GM23338 (cell line): ENCODE results near the gene ENPP7. TPM values are rescaled to one million over a fixed set of nuclear protein-coding genes. Genes with fewer than 3 reads are reported as not detected.
A peak's percentile ranks its signal among the peaks of the same experiment; 100 is the strongest.

Experiments
- ATAC-seq: fragments of 200-7000 bp; cut with Tn5 transposase; 3 replicates; pipeline ENCODE4 v1.9.1; 2020
- DNase-seq: peaks from one replicate; pipeline ENCODE4 v3.0.0-alpha.2; 2015; ENCODE audit warnings: low spot score
- H2AFZ ChIP-seq: fragments of 200-600 bp; sonication (generic); 2 replicates; pipeline ENCODE4 v1.8.0; 2016; ENCODE audit warnings: antibody characterized with exemption, mild to moderate bottlenecking, moderate library complexity
- H3F3A ChIP-seq: fragments of 200-600 bp; sonication (generic); replicated peaks from 2 replicates; pipeline ENCODE4 v1.8.0; 2017; ENCODE audit warnings: antibody characterized with exemption, mixed run types, low read depth
- H3K27ac ChIP-seq: fragments of 200-600 bp; sonication (generic); 2 replicates; pipeline ENCODE4 v1.6.1; 2016; ENCODE audit warnings: low read depth
- H3K27me3 ChIP-seq: fragments of 200-600 bp; sonication (generic); 2 replicates; pipeline ENCODE4 v1.8.0; 2016; ENCODE audit warnings: mild to moderate bottlenecking, mixed run types, moderate library complexity; ENCODE audit not compliant: insufficient read depth
- H3K36me3 ChIP-seq: fragments of 200-600 bp; sonication (generic); 2 replicates; pipeline ENCODE4 v1.8.0; 2016; ENCODE audit warnings: mild to moderate bottlenecking; ENCODE audit not compliant: insufficient read depth
- H3K4me1 ChIP-seq: fragments of 200-600 bp; sonication (generic); 2 replicates; pipeline ENCODE4 v1.8.0; 2016; ENCODE audit warnings: mild to moderate bottlenecking, moderate library complexity; ENCODE audit not compliant: insufficient read depth
- H3K4me2 ChIP-seq: fragments of 200-600 bp; sonication (generic); 2 replicates; pipeline ENCODE4 v1.7.1; 2017; ENCODE audit warnings: mixed run types
- H3K4me3 ChIP-seq: fragments of 200-600 bp; sonication (generic); 2 replicates; pipeline ENCODE4 v1.6.1; 2016; ENCODE audit warnings: mixed run types
- H3K79me2 ChIP-seq: fragments of 200-600 bp; sonication (generic); replicated peaks from 2 replicates; pipeline ENCODE4 v1.8.0; 2017; ENCODE audit warnings: mild to moderate bottlenecking; ENCODE audit not compliant: insufficient read depth
- H3K9me2 ChIP-seq: fragments of 200-600 bp; sonication (generic); 2 replicates; pipeline ENCODE4 v1.8.0; 2017; ENCODE audit not compliant: insufficient read depth
- H4K20me1 ChIP-seq: fragments of 200-600 bp; sonication (generic); replicated peaks from 2 replicates; pipeline ENCODE4 v1.8.0; 2017; ENCODE audit warnings: mild to moderate bottlenecking; ENCODE audit not compliant: insufficient read depth
- H3K27ac Mint-ChIP-seq: 2 replicates; pipeline ENCODE4 v1.8.0; 2020; ENCODE audit warnings: inconsistent platforms, mild to moderate bottlenecking, moderate library complexity, mixed read lengths
- H3K27me3 Mint-ChIP-seq: 3 replicates; pipeline ENCODE4 v1.8.0; 2022; ENCODE audit warnings: low read depth, mild to moderate bottlenecking, moderate library complexity, mixed read lengths, inconsistent platforms; ENCODE audit not compliant: insufficient read depth, poor library complexity
- H3K36me3 Mint-ChIP-seq: 3 replicates; pipeline ENCODE4 v1.8.0; 2021; ENCODE audit warnings: low read depth, mild to moderate bottlenecking, inconsistent platforms, moderate library complexity, mixed read lengths
- H3K4me1 Mint-ChIP-seq: 3 replicates; pipeline ENCODE4 v1.8.0; 2020; ENCODE audit warnings: mild to moderate bottlenecking, inconsistent platforms, mixed read lengths
- H3K4me3 Mint-ChIP-seq: 3 replicates; pipeline ENCODE4 v1.8.0; 2021; ENCODE audit warnings: moderate library complexity, mild to moderate bottlenecking, inconsistent platforms, mixed read lengths
- H3K9me3 Mint-ChIP-seq: 3 replicates; pipeline ENCODE4 v1.8.0; 2020; ENCODE audit warnings: moderate library complexity, mild to moderate bottlenecking, inconsistent platforms, mixed read lengths
- CREB1 ChIP-seq: fragments of 250-450 bp; sonication (Bioruptor Pico); IDR thresholded peaks from 2 replicates; pipeline ENCODE4 v1.5.0; 2020; ENCODE audit warnings: low read depth, mild to moderate bottlenecking, moderate library complexity
- CTCF ChIP-seq, 2 experiments: fragments of 200-600 bp in 1 of 2; sonication (generic) in 1 of 2; conservative IDR thresholded peaks; 2 replicates each; pipeline versions ENCODE4 v1.5.1 to v1.6.1; 2016 to 2017; ENCODE audit warnings: antibody characterized with exemption in 2 of 2, low read depth in 2 of 2, mild to moderate bottlenecking in 2 of 2, moderate library complexity in 1 of 2
- ETS1 ChIP-seq: IDR thresholded peaks from 2 replicates; pipeline ENCODE4 v1.6.1; 2016; ENCODE audit warnings: antibody characterized with exemption
- EZH2 ChIP-seq: fragments of 200-600 bp; sonication (generic); IDR thresholded peaks from one replicate; pipeline ENCODE4 v1.8.0; 2017; ENCODE audit warnings: antibody characterized with exemption, mild to moderate bottlenecking, low read depth; ENCODE audit not compliant: unreplicated experiment
- EZH2phosphoT487 ChIP-seq: fragments of 200-600 bp; sonication (generic); IDR thresholded peaks from one replicate; pipeline ENCODE4 v1.8.1; 2018; ENCODE audit warnings: antibody characterized with exemption; ENCODE audit not compliant: unreplicated experiment
- JUNB ChIP-seq: IDR thresholded peaks from one replicate; pipeline ENCODE4 v1.6.1; 2016; ENCODE audit warnings: antibody characterized with exemption; ENCODE audit not compliant: unreplicated experiment
- NANOG ChIP-seq: IDR thresholded peaks from 2 replicates; pipeline ENCODE4 v1.6.1; 2016; ENCODE audit warnings: antibody characterized with exemption, borderline replicate concordance
- POLR2AphosphoS5 ChIP-seq: IDR thresholded peaks from 2 replicates; pipeline ENCODE4 v1.6.1; 2016; ENCODE audit warnings: antibody characterized with exemption, low read depth
- REST ChIP-seq: IDR thresholded peaks from one replicate; pipeline ENCODE4 v1.6.1; 2018; ENCODE audit warnings: antibody characterized with exemption; ENCODE audit not compliant: unreplicated experiment
- STAT1 ChIP-seq: IDR thresholded peaks from one replicate; pipeline ENCODE4 v1.6.1; 2016; ENCODE audit warnings: antibody characterized with exemption; ENCODE audit not compliant: unreplicated experiment
- ZNF114 ChIP-seq: fragments of 250-450 bp; sonication (Bioruptor Pico); IDR thresholded peaks from 2 replicates; pipeline ENCODE4 v1.5.0; 2020; ENCODE audit warnings: mild to moderate bottlenecking, moderate library complexity
- ZNF331 ChIP-seq: fragments of 250-450 bp; sonication (Bioruptor Pico); IDR thresholded peaks from 2 replicates; pipeline ENCODE4 v1.5.0; 2020; ENCODE audit warnings: low read depth, mild to moderate bottlenecking, moderate library complexity
- ZNF462 ChIP-seq: fragments of 250-450 bp; sonication (Bioruptor Pico); IDR thresholded peaks from 2 replicates; pipeline ENCODE4 v1.5.0; 2020; ENCODE audit warnings: mild to moderate bottlenecking, moderate library complexity
- polyA plus RNA-seq: library from polyadenylated mRNA; unstranded; fragments of >200 nt; fragmentation: Nextera tagmentation; extraction: Ambion mirVana; gene quantifications from 2 replicates; pipeline ENCODE4 v1.2.1, GENCODE V29; 2016
- total RNA-seq: library from RNA; depleted of rRNA; stranded (reverse); fragments of >200 nt; shearing (Covaris generic); gene quantifications from 2 replicates; pipeline ENCODE4 v1.2.3, GENCODE V29; 2014

The ENPP7 gene
- total and polyA plus RNA-seq, 2 experiments from 2014 or later: not detected

GRCh38 chr17:79684132-79684985 lies 46.4 kb upstream of the ENPP7 start:
- Histone ChIP-seq H3K4me1 (no peaks in the 10 kb centered on the region; the same call in 1 of the 2 replicates), H3K27me3 (no peaks in the 10 kb centered on the region), H3K79me2 (no peaks in the 10 kb centered on the region), H4K20me1 (no peaks in the 10 kb centered on the region), H3K4me3 (no peak overlapping the region), H2AFZ (peak overlapping the region; percentile 10; the same call in 1 of the 2 replicates), H3K36me3 (no peaks in the 10 kb centered on the region), H3K4me2 (no peak overlapping the region), H3K9me2 (no peaks in the 10 kb centered on the region), H3K27ac (no peak overlapping the region), H3F3A (no peaks in the 10 kb centered on the region)
- Mint-ChIP-seq H3K27me3 (peaks cover 5% of the 10 kb centered on the region), H3K4me1 (peaks cover 6% of the 10 kb centered on the region), H3K27ac (no peak overlapping the region), H3K9me3 (no peaks in the 10 kb centered on the region; the same call in 2 of the 3 replicates), H3K4me3 (no peak overlapping the region), H3K36me3 (no peaks in the 10 kb centered on the region)
- DNase-seq: no peak
- ATAC-seq: no peak
- TF ChIP-seq STAT1: no peak
- TF ChIP-seq NANOG: no peak
- TF ChIP-seq CTCF (conservative IDR thresholded peaks at IDR 0.05; ENCODE audit: low read depth in 2 of 2): no peak
- no peak for TF ChIP-seq POLR2AphosphoS5
- TF ChIP-seq ZNF114 (CRISPR knock-in tag): no peak
- no peak for TF ChIP-seq EZH2
- no peak for TF ChIP-seq ZNF331 (CRISPR knock-in tag)
- TF ChIP-seq EZH2phosphoT487: no peak
- TF ChIP-seq ETS1: no peak
- TF ChIP-seq CREB1 (CRISPR knock-in tag): no peak
- no peak for TF ChIP-seq JUNB
- TF ChIP-seq ZNF462 (CRISPR knock-in tag): no peak
- no peak for TF ChIP-seq REST
